Subcutaneous adipose tissue (tissue), 4 donors: ENCODE measurements around the gene TSPAN17. TPM values are rescaled to one million over a fixed set of nuclear protein-coding genes. Genes with fewer than 3 reads are reported as not detected.

Experiments
- total RNA-seq, 4 donors: library from RNA; depleted of rRNA; stranded (reverse); fragments of >200 nt; gene quantifications; one replicate each; pipeline ENCODE4 v1.1.0, GENCODE V29; 2016
- TF ChIP-seq, protein P1 (sequence below): fragments of 450-650 bp; IDR thresholded peaks from one replicate; pipeline ENCODE4 v1.5.1; 2016; ENCODE audit warnings: low read depth, mild to moderate bottlenecking, control low read depth, antibody characterized with exemption, moderate library complexity

Gene TSPAN17
- total RNA-seq, 4 donors from 2014 or later: 7.8 to 18.7 (median 11.3) TPM

DNA sequence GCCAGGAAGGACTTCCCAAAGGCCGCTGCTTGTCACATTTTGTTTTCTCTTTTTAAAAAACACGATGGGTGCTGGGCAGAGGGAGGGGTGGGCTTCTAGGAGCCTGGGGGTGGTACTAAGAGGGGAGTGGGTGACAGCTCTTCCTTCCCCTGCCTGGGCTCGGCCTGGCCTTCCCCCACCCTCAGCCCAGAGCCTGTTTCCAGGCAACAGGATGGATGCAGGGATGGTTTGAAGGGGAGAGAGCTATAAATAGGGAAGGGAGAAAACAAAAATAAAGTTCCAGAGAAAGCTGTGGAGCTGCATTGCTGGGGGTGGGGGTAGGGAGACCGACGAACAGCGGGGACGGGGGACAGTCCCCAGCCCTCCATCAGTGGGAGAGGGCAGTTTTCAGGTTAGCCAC is 30.8 kb upstream of the TSPAN17 start:
- TF ChIP-seq, protein P1, sequence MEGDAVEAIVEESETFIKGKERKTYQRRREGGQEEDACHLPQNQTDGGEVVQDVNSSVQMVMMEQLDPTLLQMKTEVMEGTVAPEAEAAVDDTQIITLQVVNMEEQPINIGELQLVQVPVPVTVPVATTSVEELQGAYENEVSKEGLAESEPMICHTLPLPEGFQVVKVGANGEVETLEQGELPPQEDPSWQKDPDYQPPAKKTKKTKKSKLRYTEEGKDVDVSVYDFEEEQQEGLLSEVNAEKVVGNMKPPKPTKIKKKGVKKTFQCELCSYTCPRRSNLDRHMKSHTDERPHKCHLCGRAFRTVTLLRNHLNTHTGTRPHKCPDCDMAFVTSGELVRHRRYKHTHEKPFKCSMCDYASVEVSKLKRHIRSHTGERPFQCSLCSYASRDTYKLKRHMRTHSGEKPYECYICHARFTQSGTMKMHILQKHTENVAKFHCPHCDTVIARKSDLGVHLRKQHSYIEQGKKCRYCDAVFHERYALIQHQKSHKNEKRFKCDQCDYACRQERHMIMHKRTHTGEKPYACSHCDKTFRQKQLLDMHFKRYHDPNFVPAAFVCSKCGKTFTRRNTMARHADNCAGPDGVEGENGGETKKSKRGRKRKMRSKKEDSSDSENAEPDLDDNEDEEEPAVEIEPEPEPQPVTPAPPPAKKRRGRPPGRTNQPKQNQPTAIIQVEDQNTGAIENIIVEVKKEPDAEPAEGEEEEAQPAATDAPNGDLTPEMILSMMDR: no peak

DNA sequence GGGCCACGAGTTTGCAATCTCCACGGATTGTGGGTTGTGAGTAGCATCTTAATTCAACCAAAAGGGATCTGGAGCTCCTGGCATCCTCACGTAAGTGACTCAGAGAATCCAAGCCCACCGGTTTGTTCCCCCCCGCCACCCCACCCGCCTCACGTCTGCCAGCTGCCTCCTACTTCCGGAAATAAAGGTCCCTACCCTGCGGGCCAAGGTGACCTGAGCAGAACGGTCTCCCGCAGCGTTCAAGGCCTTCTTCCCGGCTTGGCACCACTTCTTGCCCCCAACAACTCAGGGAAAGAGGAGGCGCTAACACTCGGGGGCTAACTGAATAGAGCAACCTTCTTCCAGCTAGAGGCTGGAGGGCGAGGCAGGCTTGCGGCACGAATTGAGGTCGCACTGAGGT is 28.5 kb upstream of the TSPAN17 start:
- TF ChIP-seq, protein P1: no peak

DNA sequence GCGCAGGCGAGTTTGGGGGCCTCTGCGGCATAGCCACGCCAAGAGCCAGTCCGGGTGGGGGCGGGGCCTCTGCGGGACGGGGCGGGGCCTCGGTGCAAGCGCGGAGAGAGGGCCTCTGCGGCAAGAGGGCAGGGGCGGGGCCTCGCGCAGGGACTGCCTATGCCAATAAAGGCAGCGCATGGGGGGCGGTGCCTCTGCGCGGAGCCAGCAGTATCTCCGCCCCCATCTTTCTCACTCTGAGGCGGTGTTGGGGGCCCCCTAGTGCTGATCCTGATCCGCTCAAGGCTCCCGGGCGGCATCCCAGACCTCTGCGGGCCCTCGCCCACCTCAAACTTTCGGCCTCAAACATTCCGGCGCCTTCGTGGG is 28.1 kb upstream of the TSPAN17 start:
- TF ChIP-seq, protein P1: no peak

DNA sequence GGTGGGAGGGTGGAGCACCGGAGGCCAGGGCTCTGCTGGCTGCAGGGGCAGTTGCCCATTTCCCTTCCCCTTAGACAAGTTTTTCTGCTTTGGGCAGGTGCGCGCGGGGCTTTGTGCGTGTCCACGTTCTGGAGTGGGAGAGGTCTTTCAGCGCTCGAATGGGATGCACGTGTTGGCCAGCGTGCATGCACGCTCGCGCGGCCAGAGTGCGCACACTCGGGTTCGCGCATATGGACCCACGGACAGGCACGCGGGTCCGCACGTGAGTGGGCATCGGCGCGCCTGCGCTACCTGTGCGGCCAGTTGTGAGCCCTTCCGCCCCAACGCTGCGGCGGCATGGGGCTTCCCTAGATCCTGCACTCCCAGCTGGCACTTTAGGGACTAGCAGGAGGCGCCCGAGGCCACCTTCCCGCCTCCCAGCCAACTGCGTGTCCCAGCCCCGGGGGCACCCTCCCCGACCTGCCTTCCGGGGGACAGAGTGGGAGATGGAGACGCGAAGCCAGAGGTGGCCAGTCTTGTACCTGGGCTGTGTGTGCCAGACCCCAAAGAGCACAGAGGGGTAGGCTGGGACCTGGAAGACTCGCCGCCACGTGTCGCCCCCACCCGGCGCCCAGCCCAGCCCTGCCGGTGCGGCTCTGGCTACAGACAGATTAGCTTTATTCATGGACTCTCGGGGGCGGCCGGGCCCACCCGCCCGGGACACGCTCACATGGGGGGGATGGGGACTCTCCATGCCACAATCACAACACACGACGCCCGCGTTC is 27.5 kb upstream of the TSPAN17 start:
- TF ChIP-seq, protein P1: no peak

DNA sequence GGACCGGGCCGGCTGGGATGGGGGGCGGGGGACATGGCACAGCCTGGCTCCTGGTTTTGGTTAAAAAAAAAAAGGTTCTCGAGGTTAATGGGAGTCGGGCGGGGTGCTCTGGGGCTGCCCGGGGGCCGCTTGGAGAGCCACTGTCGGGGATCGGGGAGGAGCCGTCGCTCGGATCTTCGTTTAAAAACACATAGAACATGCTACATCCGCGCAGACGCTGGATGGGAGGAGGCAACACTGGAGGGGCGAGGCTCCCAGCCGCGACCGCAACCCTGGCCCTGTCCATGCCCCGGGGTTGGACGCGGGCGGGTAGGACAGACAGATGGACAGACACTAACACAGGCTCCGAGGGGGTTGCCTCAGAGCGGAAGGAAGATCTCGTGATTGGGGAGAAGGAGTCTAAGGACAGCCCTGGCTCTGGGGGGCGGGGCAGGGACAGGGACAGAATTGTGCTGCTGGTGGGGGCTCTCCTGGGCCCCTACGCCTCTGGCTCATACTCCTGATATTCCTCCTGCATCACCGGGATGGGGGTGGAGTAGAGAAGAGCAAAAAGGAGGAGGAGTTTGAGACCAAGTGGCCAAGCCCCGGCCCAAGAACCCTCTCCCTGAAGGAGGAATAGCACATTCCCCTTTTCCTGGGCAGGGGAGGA is 26.8 kb upstream of the TSPAN17 start:
- TF ChIP-seq, protein P1: no peak

DNA sequence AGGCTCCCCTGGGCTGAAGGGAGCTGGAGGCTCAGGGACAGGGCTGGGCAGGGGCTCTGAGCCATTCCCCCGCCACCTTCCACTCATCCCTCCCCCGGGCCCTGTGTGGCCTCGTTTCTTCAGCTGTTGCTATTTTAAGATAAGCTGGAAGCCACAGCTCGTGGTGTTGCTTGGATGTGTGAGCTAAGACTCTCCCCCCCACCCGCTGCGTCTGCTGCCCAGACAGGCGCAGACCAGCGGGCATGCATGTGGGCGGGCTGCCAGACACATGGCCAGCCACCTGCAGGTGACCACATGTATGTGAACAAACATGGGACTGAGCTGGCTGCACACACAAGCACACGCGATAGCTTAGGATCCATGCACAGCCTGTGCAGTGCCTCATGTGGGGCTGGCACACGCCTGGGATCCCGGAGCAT is 25.6 kb upstream of the TSPAN17 start:
- TF ChIP-seq, protein P1: no peak

DNA sequence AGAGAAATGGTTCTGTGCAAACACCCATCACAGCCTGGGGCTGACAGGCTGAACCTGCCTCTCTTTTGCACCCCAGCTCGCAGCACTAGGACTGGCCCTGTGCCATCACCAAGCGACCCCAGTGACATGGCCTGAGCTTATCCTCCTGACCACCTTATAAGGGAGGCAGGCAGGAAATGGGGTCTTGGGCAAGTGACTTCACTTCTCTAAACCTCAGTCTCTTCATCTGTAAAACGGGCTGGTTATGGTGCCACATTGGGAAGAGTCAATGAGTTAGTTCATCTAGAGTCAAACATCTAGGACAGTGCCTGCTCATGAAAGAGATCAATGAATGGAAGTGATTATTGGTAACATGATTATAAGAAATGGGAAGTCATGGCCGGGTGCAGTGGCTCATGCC is 23.1 kb upstream of the TSPAN17 start:
- TF ChIP-seq, protein P1: no peak
